ENCODE data around the gene EEF2K.

Gene EEF2K

DNA sequence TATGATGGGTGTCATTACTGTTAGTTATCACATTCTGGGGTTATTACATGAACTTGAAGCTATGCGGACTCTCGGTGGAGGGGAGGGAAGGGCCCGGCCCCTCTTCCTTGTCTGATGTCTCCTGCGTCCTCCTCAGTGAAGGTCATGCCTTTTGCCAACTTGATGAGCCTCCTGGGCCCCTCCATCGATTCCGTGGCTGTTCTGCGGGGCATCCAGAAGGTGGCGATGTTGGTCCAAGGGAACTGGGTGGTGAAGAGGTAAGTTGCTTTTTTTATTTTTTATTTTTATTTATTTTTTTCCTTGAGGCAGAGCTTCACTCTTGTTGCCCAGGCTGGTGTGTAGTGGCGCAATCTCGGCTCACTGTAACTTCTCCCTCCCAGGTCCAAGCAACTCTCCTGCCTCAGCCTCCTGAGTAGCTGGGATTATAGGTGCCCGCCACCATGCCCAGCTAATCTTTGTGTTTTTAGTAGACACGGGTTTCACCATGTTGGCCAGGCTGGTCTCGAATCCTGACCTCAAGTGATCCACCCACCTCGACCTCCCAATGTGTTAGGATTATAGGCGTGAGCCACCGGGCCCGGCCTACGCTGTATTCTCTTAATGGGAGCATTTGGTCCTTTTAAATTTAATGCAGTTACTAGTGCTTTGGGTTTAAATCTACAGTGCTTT lies 112.7 kb downstream of the EEF2K start:
- no peaks in the 10 kb centered on the region for H3K9me2 ChIP-seq (replicated peaks; ENCODE audit: control insufficient read depth, low read length)
- no peaks in the 10 kb centered on the region for H3K9me3 ChIP-seq (ENCODE audit: control insufficient read depth, insufficient read depth, low read length)
- no peaks in the 10 kb centered on the region for H3K4me1 ChIP-seq (ENCODE audit: control insufficient read depth, low read length)
- peaks cover 91% of the 10 kb centered on the region for H3K36me3 ChIP-seq (ENCODE audit: control insufficient read depth, low read length)
- TF ChIP-seq EZH2phosphoT487 (IDR thresholded peaks at IDR 0.05; ENCODE audit: borderline replicate concordance, low read length) = no peak
- TF ChIP-seq, protein P1, sequence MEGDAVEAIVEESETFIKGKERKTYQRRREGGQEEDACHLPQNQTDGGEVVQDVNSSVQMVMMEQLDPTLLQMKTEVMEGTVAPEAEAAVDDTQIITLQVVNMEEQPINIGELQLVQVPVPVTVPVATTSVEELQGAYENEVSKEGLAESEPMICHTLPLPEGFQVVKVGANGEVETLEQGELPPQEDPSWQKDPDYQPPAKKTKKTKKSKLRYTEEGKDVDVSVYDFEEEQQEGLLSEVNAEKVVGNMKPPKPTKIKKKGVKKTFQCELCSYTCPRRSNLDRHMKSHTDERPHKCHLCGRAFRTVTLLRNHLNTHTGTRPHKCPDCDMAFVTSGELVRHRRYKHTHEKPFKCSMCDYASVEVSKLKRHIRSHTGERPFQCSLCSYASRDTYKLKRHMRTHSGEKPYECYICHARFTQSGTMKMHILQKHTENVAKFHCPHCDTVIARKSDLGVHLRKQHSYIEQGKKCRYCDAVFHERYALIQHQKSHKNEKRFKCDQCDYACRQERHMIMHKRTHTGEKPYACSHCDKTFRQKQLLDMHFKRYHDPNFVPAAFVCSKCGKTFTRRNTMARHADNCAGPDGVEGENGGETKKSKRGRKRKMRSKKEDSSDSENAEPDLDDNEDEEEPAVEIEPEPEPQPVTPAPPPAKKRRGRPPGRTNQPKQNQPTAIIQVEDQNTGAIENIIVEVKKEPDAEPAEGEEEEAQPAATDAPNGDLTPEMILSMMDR (IDR thresholded peaks at IDR 0.05; ENCODE audit: low read depth, low read length, poor library complexity, severe bottlenecking) = peak; percentile 68
- H3K4me2 ChIP-seq (ENCODE audit: low read length) = no peak overlapping the region
- no peak overlapping the region for H3K4me3 ChIP-seq (ENCODE audit: low read length)
- 0 out of 2 replicates have a peak, but pooled peaks cover 3% of the 10 kb centered on the region for H4K20me1 ChIP-seq (ENCODE audit: control insufficient read depth, insufficient read depth, low read depth, low read length)
- H3K27ac ChIP-seq (ENCODE audit: low read depth, low read length) = no peak overlapping the region
- no peaks in the 10 kb centered on the region for H3K27me3 ChIP-seq (ENCODE audit: control insufficient read depth, low read length)
- H3F3A ChIP-seq (ENCODE audit: control insufficient read depth, insufficient read depth) = peaks cover 10% of the 10 kb centered on the region
- H3K79me2 ChIP-seq (ENCODE audit: control insufficient read depth, low read length) = peaks cover 22% of the 10 kb centered on the region

DNA sequence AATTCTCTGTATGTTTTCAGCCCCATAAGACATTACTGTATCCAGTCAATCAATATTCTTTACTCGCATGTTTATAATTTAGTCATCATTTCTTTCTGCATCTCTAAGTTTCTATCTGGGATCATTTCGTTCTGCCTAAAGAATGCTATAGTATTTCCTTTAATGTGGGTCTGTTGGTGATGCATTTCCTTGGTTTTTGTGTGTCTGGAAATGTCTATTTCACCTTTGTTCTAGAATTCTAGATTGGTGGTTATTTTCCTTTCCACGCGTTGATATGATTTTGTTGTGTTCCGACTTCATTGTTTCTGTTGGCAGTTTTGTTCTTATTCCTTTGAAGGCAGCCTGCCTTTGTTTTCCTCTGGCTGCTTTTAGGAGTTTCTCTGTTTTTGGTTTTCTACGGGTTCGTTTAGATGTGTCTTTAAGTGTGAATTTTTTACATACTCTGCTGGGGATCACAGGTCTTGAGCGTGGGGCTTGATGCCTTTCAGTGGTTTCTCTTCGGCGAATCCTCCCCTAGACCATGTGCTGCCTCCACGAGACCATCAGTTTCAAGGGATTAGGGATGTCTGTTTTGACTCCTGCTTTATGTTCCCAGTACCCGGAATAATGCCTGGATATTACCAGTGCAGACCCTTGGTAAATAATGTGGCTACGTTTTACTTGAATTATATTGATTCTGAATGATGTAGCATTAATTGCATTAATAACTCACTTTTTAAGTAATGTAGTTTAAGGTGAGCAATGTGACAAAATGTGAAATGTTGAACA lies 114.7 kb downstream of the EEF2K start:
- no peak overlapping the region for H3K4me2 ChIP-seq (ENCODE audit: low read length)
- H3K79me2 ChIP-seq (ENCODE audit: control insufficient read depth, low read length) = peaks cover 22% of the 10 kb centered on the region
- no peaks in the 10 kb centered on the region for H3K4me1 ChIP-seq (ENCODE audit: control insufficient read depth, low read length)
- H3K36me3 ChIP-seq (ENCODE audit: control insufficient read depth, low read length) = peaks cover 94% of the 10 kb centered on the region
- H3K27me3 ChIP-seq (ENCODE audit: control insufficient read depth, low read length) = no peaks in the 10 kb centered on the region
- H3F3A ChIP-seq (ENCODE audit: control insufficient read depth, insufficient read depth) = peaks cover 10% of the 10 kb centered on the region
- no peak overlapping the region for H3K27ac ChIP-seq (ENCODE audit: low read depth, low read length)
- no peaks in the 10 kb centered on the region for H3K9me3 ChIP-seq (ENCODE audit: control insufficient read depth, insufficient read depth, low read length)
- H4K20me1 ChIP-seq (ENCODE audit: control insufficient read depth, insufficient read depth, low read depth, low read length) = 0 out of 2 replicates have a peak, but pooled peaks cover 3% of the 10 kb centered on the region
- H3K4me3 ChIP-seq (ENCODE audit: low read length) = no peak overlapping the region
- TF ChIP-seq EZH2phosphoT487 (IDR thresholded peaks at IDR 0.05; ENCODE audit: borderline replicate concordance, low read length) = no peak
- TF ChIP-seq, protein P1 (IDR thresholded peaks at IDR 0.05; ENCODE audit: low read depth, low read length, poor library complexity, severe bottlenecking) = no peak
- H3K9me2 ChIP-seq (replicated peaks; ENCODE audit: control insufficient read depth, low read length) = no peaks in the 10 kb centered on the region

DNA sequence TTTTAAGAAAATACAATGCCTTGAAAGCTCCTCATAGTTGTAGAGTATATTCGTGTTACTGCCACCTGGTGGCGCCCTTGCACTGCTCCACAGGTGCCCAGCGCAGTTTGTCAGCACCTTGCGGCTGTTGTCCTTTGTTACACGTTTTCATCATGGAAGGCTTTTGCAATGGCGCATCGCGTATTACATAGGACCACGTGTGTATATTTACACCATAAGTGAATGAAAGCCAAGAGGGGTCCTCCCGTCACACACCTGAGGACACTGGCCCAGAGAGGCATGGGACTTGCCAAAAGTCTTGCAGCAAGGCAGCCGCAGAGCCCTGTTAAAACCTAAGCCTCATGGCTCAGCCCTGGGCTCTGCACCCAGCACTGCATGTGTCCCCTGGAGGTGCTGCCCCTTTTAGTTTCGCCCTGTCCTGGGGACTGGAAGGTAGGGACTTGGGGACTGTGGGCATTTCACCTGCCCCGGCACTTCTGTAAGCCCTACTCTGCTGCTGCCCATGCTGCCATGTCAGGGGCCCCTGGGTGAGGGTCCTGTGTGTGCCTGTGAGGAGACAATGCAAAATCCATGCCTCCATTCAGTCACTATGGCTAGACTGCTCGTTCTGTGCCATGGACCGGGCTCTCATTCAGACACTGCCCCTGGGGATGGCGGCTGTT lies 115.4 kb downstream of the EEF2K start:
- H3K36me3 ChIP-seq (ENCODE audit: control insufficient read depth, low read length) = peaks cover 94% of the 10 kb centered on the region
- no peaks in the 10 kb centered on the region for H3K27me3 ChIP-seq (ENCODE audit: control insufficient read depth, low read length)
- peaks cover 22% of the 10 kb centered on the region for H3K79me2 ChIP-seq (ENCODE audit: control insufficient read depth, low read length)
- no peaks in the 10 kb centered on the region for H3K9me3 ChIP-seq (ENCODE audit: control insufficient read depth, insufficient read depth, low read length)
- TF ChIP-seq, protein P1 (IDR thresholded peaks at IDR 0.05; ENCODE audit: low read depth, low read length, poor library complexity, severe bottlenecking) = peak; percentile 96
- TF ChIP-seq EZH2phosphoT487 (IDR thresholded peaks at IDR 0.05; ENCODE audit: borderline replicate concordance, low read length) = no peak
- H4K20me1 ChIP-seq (ENCODE audit: control insufficient read depth, insufficient read depth, low read depth, low read length) = 0 out of 2 replicates have a peak, but pooled peaks cover 3% of the 10 kb centered on the region
- peaks cover 10% of the 10 kb centered on the region for H3F3A ChIP-seq (ENCODE audit: control insufficient read depth, insufficient read depth)
- no peak overlapping the region for H3K4me3 ChIP-seq (ENCODE audit: low read length)
- no peaks in the 10 kb centered on the region for H3K9me2 ChIP-seq (replicated peaks; ENCODE audit: control insufficient read depth, low read length)
- H3K4me2 ChIP-seq (ENCODE audit: low read length) = no peak overlapping the region
- no peak overlapping the region for H3K27ac ChIP-seq (ENCODE audit: low read depth, low read length)
- H3K4me1 ChIP-seq (ENCODE audit: control insufficient read depth, low read length) = no peaks in the 10 kb centered on the region

Measured in DOHH2 (cell line).